ENCODE results near the gene NR0B1. TPM values are rescaled to one million over a fixed set of nuclear protein-coding genes. Genes with fewer than 3 reads are reported as not detected.
A peak's percentile ranks its signal among the peaks of the same experiment; 100 is the strongest.

Gene NR0B1
- total and polyA plus RNA-seq, 8 donors, result 0.13 to 6.9 (median 0.37) TPM

DNA sequence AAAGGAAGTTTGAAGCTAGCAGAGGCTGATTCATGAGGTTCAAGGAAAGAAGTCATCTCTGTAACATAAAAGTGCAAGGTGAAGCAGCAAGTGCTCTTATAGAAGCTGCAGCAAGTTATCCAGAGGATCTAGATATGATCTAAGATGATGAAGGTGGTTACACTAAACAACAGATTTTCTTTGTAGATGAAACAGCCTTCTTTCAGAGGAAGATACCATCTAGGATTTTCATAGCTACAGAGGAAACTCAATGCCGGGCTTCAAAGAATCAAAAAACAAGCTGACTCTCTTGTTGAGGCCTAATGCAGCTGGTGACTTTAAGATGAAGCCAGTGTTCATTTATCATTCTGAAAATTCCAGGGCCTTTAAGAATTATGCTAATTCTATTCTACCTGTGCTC lies 28.8 kb downstream of the NR0B1 start:
- FAIRE-seq, result no peak
- no peak for DNase-seq
- H3K4me3 ChIP-seq, result no peak overlapping the region
- intact Hi-C loops (cut with DNase I), result no loop called here
- TF ChIP-seq, protein P1, sequence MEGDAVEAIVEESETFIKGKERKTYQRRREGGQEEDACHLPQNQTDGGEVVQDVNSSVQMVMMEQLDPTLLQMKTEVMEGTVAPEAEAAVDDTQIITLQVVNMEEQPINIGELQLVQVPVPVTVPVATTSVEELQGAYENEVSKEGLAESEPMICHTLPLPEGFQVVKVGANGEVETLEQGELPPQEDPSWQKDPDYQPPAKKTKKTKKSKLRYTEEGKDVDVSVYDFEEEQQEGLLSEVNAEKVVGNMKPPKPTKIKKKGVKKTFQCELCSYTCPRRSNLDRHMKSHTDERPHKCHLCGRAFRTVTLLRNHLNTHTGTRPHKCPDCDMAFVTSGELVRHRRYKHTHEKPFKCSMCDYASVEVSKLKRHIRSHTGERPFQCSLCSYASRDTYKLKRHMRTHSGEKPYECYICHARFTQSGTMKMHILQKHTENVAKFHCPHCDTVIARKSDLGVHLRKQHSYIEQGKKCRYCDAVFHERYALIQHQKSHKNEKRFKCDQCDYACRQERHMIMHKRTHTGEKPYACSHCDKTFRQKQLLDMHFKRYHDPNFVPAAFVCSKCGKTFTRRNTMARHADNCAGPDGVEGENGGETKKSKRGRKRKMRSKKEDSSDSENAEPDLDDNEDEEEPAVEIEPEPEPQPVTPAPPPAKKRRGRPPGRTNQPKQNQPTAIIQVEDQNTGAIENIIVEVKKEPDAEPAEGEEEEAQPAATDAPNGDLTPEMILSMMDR (IDR thresholded peaks at IDR 0.05), result no peak
- peaks cover 0 to 7% (median 3%) of the 10 kb centered on the region in 4 donors for H3K27me3 ChIP-seq
- no peak overlapping the region for H3K27ac ChIP-seq
- ATAC-seq, result no peak
- no peaks in the 10 kb centered on the region for H3K36me3 ChIP-seq
- WGBS, 2 donors, result 93 to 96% methylated on average over 1 of the region's 1 CpG
- no peaks in the 10 kb centered on the region for H3K4me1 ChIP-seq
- no peaks in the 10 kb centered on the region for H3K9me3 ChIP-seq

GRCh38 chrX:30278365-30278764 lies 30.8 kb downstream of the NR0B1 start:
- H3K4me1 ChIP-seq, result no peaks in the 10 kb centered on the region
- H3K36me3 ChIP-seq, result no peaks in the 10 kb centered on the region
- no peak for ATAC-seq
- intact Hi-C loops (cut with DNase I), result loop anchor here in 1 of 3 donors (10.0 kb wide), 1 partner anchor 226 kb away; no protein-coding TSS in a partner anchor
- no peak for DNase-seq
- 88 to 96% methylated on average over 1 of the region's 1 CpG for WGBS, 2 donors
- no peak overlapping the region for H3K4me3 ChIP-seq
- peaks cover 0 to 9% (median 0%) of the 10 kb centered on the region in 4 donors for H3K27me3 ChIP-seq
- no peaks in the 10 kb centered on the region for H3K9me3 ChIP-seq
- no peak for FAIRE-seq
- TF ChIP-seq, protein P1 (IDR thresholded peaks at IDR 0.05), result no peak
- no peak overlapping the region for H3K27ac ChIP-seq

- no peak for FAIRE-seq
- H3K9me3 ChIP-seq, result no peaks in the 10 kb centered on the region
- intact Hi-C loops (cut with DNase I), result loop anchor here in 1 of 3 donors (10.0 kb wide), 1 partner anchor 229 kb away; no protein-coding TSS in a partner anchor
These were observed 33.7 kb downstream of the NR0B1 start for GRCh38 chrX:30275498-30275897.

DNA sequence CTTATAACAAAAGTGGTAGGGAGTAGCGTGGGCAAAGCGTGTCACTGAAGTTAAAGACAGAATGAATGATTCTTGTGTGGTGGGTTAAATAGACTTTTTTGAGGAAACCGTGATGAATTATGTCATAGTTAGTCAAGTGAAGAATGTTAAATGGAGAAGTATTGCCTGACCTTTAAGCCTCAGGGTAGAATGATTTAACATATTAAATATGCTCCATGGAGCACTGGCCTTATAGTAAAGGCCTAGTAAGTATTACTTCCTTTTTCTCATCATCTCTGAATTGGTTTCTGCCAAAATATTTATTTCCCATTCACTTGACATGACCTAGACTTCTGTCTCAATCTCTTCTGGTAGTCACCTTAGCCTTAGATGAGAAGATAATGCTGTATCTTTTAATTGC lies 38.6 kb downstream of the NR0B1 start:
- TF ChIP-seq, protein P1 (IDR thresholded peaks at IDR 0.05), result no peak
- Histone ChIP-seq H3K4me3 (no peak overlapping the region), H3K4me1 (no peaks in the 10 kb centered on the region), H3K27ac (no peak overlapping the region), H3K9me3 (no peaks in the 10 kb centered on the region), H3K36me3 (no peaks in the 10 kb centered on the region), H3K27me3 (peaks cover 0 to 50% (median 3%) of the 10 kb centered on the region in 4 donors)
- DNase-seq, result no peak
- WGBS, 2 donors, result 76 to 89% methylated on average over 3 of the region's 3 CpGs
- FAIRE-seq, result no peak
- intact Hi-C loops (cut with DNase I), result loop anchor here in 1 of 3 donors (10.0 kb wide), 1 partner anchor 234 kb away; no protein-coding TSS in a partner anchor
- no peak for ATAC-seq

More at GRCh38 chrX:30275498-30275897, 33.7 kb downstream of the NR0B1 start:
- Histone ChIP-seq H3K27me3 (peaks cover 0 to 26% (median 1%) of the 10 kb centered on the region in 4 donors), H3K4me1 (no peaks in the 10 kb centered on the region), H3K4me3 (no peak overlapping the region), H3K36me3 (no peaks in the 10 kb centered on the region), H3K27ac (no peak overlapping the region)
- WGBS, 2 donors, result 0 to 6% methylated on average over 1 of the region's 1 CpG
- no peak for ATAC-seq
- TF ChIP-seq, protein P1 (IDR thresholded peaks at IDR 0.05), result peak in 1 of 4 donors; percentile 7
- no peak for DNase-seq

DNA sequence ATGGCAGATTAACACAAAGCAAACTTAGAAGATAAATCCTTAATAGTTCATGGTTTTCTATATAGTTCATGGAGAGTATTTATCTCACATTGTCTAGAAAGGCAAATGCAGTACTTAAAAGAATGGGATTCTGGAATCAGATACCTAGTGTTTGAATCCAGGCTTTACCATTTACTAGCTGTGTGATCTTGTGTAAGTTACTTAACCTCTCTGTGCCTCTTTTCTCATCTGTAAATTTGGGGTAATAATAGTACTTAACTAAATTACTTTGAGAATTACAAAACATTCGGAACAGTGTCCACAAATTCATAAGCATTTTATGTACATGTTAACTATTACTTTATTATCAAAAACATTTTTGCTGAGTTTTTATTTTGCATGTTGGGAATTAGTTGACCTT lies 46.4 kb downstream of the NR0B1 start:
- TF ChIP-seq, protein P1 (IDR thresholded peaks at IDR 0.05), result no peak
- Histone ChIP-seq H3K27ac (no peak overlapping the region), H3K27me3 (peaks cover 0 to 23% (median 3%) of the 10 kb centered on the region in 4 donors), H3K36me3 (no peaks in the 10 kb centered on the region), H3K9me3 (no peaks in the 10 kb centered on the region), H3K4me3 (no peak overlapping the region), H3K4me1 (no peaks in the 10 kb centered on the region)
- WGBS, 2 donors, result 44 to 48% methylated on average over 1 of the region's 1 CpG
- FAIRE-seq (no peak), ATAC-seq (no peak), DNase-seq (no peak)
- intact Hi-C loops (cut with DNase I), result no loop called here

Data from pancreas (tissue), 10 donors.